Stromal cell of bone marrow (primary cell): Measurements from ENCODE around the gene AJM1.

Source experiments
- DNase-seq: peaks from one replicate; pipeline ENCODE4 v3.0.0-alpha.2; 2012; ENCODE audit warnings: low read depth

Gene AJM1

GRCh38 chr9:136808075-136808805 lies 34.0 kb upstream of the AJM1 start:
- no peak for DNase-seq

- no peak for DNase-seq
These were observed 33.5 kb upstream of the AJM1 start for GRCh38 chr9:136808806-136809158.

GRCh38 chr9:136814725-136815421 lies 27.4 kb upstream of the AJM1 start:
- DNase-seq: no peak

- no peak for DNase-seq
These were observed 26.9 kb upstream of the AJM1 start for GRCh38 chr9:136815422-136815782.

- no peak for DNase-seq
These were observed 21.1 kb upstream of the AJM1 start for GRCh38 chr9:136820971-136821825.

- no peak for DNase-seq
These were observed 20.3 kb upstream of the AJM1 start for GRCh38 chr9:136821826-136822544.

- no peak for DNase-seq
These were observed 18.9 kb upstream of the AJM1 start for GRCh38 chr9:136823136-136824046.

GRCh38 chr9:136824496-136825225 lies 17.6 kb upstream of the AJM1 start:
- no peak for DNase-seq

- no peak for DNase-seq
These were observed 16.7 kb upstream of the AJM1 start for GRCh38 chr9:136825295-136826187.

GRCh38 chr9:136826188-136826541 lies 16.1 kb upstream of the AJM1 start:
- no peak for DNase-seq

- no peak for DNase-seq
These were observed 15.3 kb upstream of the AJM1 start for GRCh38 chr9:136826703-136827582.

- no peak for DNase-seq
These were observed 14.3 kb upstream of the AJM1 start for GRCh38 chr9:136827794-136828473.

- DNase-seq: no peak
These were observed 13.7 kb upstream of the AJM1 start for GRCh38 chr9:136828474-136829140.

GRCh38 chr9:136829412-136829811 lies 12.9 kb upstream of the AJM1 start:
- DNase-seq: no peak

GRCh38 chr9:136829981-136830885 lies 12.0 kb upstream of the AJM1 start:
- no peak for DNase-seq

- no peak for DNase-seq
These were observed 11.1 kb upstream of the AJM1 start for GRCh38 chr9:136831002-136831719.
